K562 (cell line): ENCODE results near the gene VPS37B. TPM values are rescaled to one million over a fixed set of nuclear protein-coding genes. Genes with fewer than 3 reads are reported as not detected.

ENCODE experiments used
- ATF7 ChIP-seq: fragments of 450-650 bp; IDR thresholded peaks from 2 replicates; pipeline ENCODE4 v1.7.1; 2014; ENCODE audit warnings: mild to moderate bottlenecking, moderate library complexity
- CREM ChIP-seq: IDR thresholded peaks from 2 replicates; pipeline ENCODE4 v1.6.1; 2014; ENCODE audit warnings: antibody characterized with exemption, low read depth
- GABPB2 ChIP-seq: fragments of 250-450 bp; sonication (Bioruptor Pico); conservative IDR thresholded peaks from 2 replicates; pipeline ENCODE4 v1.5.1; 2021; ENCODE audit warnings: mild to moderate bottlenecking
- NONO ChIP-seq, 2 experiments: fragments of 200-400 bp in 1 of 2; fragments of 450-650 bp in 1 of 2; formaldehyde crosslinking in 1 of 2; IDR thresholded peaks; 2 replicates each; pipeline ENCODE4 v1.6.1; 2017; ENCODE audit warnings: low read depth in 2 of 2, mild to moderate bottlenecking in 2 of 2, moderate library complexity in 2 of 2, low read length in 1 of 2
- PCBP1 ChIP-seq: fragments of 200-400 bp; formaldehyde crosslinking; IDR thresholded peaks from 2 replicates; pipeline ENCODE4 v1.6.1; 2018; ENCODE audit warnings: mild to moderate bottlenecking, low read depth, low read length; ENCODE audit not compliant: poor library complexity, severe bottlenecking
- PML ChIP-seq: IDR thresholded peaks from 2 replicates; pipeline ENCODE4 v1.6.1; 2012; ENCODE audit warnings: low read length, inconsistent platforms
- RAD21 ChIP-seq, 2 experiments: fragments of 250-450 bp in 1 of 2; fragments of 450-650 bp in 1 of 2; sonication (Bioruptor Pico) in 1 of 2; formaldehyde crosslinking in 1 of 2; IDR thresholded peaks in 1 of 2; conservative IDR thresholded peaks in 1 of 2; 2 replicates each; pipeline versions ENCODE4 v1.4.0 to v1.8.0; 2020 to 2022; ENCODE audit warnings: mild to moderate bottlenecking in 2 of 2, moderate library complexity in 1 of 2
- RB1 ChIP-seq: fragments of 450-650 bp; IDR thresholded peaks from 2 replicates; pipeline ENCODE4 v1.6.1; 2017; ENCODE audit warnings: low read depth, mild to moderate bottlenecking
- REST ChIP-seq, 2 experiments: fragments of 450-650 bp; formaldehyde crosslinking in 1 of 2; IDR thresholded peaks; 2 replicates each; pipeline versions ENCODE4 v1.4.0 to v1.6.1; 2014 to 2020; ENCODE audit warnings: mild to moderate bottlenecking in 2 of 2, borderline replicate concordance in 1 of 2, low read depth in 1 of 2
- RFX5 ChIP-seq: IDR thresholded peaks from 2 replicates; pipeline ENCODE4 v1.6.1; 2011; ENCODE audit warnings: low read depth, mild to moderate bottlenecking, improper control_type of control experiment, low read length
- RHOXF2B ChIP-seq: fragments of 250-450 bp; sonication (Bioruptor Pico); conservative IDR thresholded peaks from 2 replicates; pipeline ENCODE4 v1.5.1; 2021
- SMARCC2 ChIP-seq: fragments of 450-650 bp; IDR thresholded peaks from 2 replicates; pipeline ENCODE4 v1.6.1; 2017; ENCODE audit warnings: antibody characterized with exemption, moderate library complexity, mild to moderate bottlenecking, low read depth
- ZNF146 ChIP-seq: IDR thresholded peaks from one replicate; pipeline ENCODE4 v1.6.1; 2018; ENCODE audit warnings: missing compliant biosample characterization; ENCODE audit not compliant: unreplicated experiment
- ZNF354B ChIP-seq: fragments of 250-450 bp; sonication (Bioruptor Pico); IDR thresholded peaks from 2 replicates; pipeline ENCODE4 v1.4.0; 2020
- ZNF695 ChIP-seq: fragments of 450-650 bp; formaldehyde crosslinking; IDR thresholded peaks from 2 replicates; pipeline ENCODE4 v1.4.0; 2020; ENCODE audit warnings: mild to moderate bottlenecking, moderate library complexity
- ZNF696 ChIP-seq: fragments of 250-450 bp; sonication (Bioruptor Pico); conservative IDR thresholded peaks from 2 replicates; pipeline ENCODE4 v1.4.0; 2020; ENCODE audit warnings: mild to moderate bottlenecking, moderate library complexity
- polyA plus RNA-seq, 8 experiments: library from polyadenylated mRNA; depleted of rRNA in 4 of 8; stranded (reverse) in 5 of 8; unstranded in 3 of 8; fragments of >200 nt; fragmentation: Nextera tagmentation in 2 of 8; fragmentation: Illumina TruSeq in 1 of 8; extraction: Ambion mirVana in 2 of 8; extraction: Trizol in 1 of 8; gene quantifications; 2 replicates each; pipeline versions ENCODE4 v1.2.1 to v1.2.3, GENCODE V29; 2011 to 2014; ENCODE audit warnings: inconsistent platforms in 1 of 8, missing spikeins in 1 of 8
- total RNA-seq, 7 experiments: library from RNA; depleted of rRNA in 6 of 7; stranded (reverse); fragments of >200 nt in 6 of 7; fragmentation: Illumina TruSeq in 2 of 7; extraction: Trizol in 2 of 7; gene quantifications; 2 replicates each; pipeline versions ENCODE4 v1.2.1 to v1.2.3, GENCODE V29; 2011 to 2021; ENCODE audit warnings: low replicate concordance in 1 of 7
- TF ChIP-seq, protein P1 (sequence below): sonication (generic); formaldehyde crosslinking; IDR thresholded peaks from 2 replicates; pipeline ENCODE4 v1.9.0; 2022; ENCODE audit warnings: mild to moderate bottlenecking, missing genetic modification reagents

VPS37B gene
- total and polyA plus RNA-seq, 9 of the 15 experiments (the other 6 are each of a cell fraction or from before 2014, with no cell fraction given) = 0.28 to 37.4 (median 17.9) TPM

DNA sequence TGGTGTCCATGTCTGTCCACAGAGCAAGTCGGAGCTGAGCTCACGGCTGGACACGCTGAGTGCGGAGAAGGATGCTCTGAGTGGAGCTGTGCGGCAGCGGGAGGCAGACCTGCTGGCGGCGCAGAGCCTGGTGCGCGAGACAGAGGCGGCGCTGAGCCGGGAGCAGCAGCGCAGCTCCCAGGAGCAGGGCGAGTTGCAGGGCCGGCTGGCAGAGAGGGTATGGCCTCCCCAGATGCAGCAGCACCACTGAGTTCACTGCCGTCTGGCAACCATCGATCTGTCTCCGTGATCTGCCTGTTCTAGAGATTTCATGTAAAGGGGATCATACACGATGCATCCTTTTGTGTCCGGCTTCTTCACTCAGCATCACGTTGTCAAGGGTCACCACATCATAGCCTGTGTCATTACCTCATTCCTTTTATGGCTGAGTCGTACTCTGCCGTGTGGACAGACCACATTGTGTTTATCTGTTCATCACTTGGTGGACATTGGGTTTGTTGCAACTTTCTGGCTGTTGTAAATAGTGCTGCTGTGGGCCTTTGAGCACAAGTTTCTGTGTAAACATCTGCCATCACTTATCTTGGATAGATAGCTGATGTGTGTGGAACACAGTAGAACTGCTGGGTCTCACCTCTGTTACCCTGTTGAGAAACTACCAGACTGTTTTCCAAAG lies 38.8 kb downstream of the VPS37B start (continued):
- no peak for TF ChIP-seq REST (IDR thresholded peaks at IDR 0.05; ENCODE audit: borderline replicate concordance)
- TF ChIP-seq REST (CRISPR knock-in tag; IDR thresholded peaks at IDR 0.05; ENCODE audit: low read depth) = no peak
- no peak for TF ChIP-seq RAD21 (CRISPR knock-in tag; conservative IDR thresholded peaks at IDR 0.05 in 1 of 2, IDR thresholded peaks at IDR 0.05 in 1 of 2)
- no peak for TF ChIP-seq RB1
- TF ChIP-seq, protein P1, sequence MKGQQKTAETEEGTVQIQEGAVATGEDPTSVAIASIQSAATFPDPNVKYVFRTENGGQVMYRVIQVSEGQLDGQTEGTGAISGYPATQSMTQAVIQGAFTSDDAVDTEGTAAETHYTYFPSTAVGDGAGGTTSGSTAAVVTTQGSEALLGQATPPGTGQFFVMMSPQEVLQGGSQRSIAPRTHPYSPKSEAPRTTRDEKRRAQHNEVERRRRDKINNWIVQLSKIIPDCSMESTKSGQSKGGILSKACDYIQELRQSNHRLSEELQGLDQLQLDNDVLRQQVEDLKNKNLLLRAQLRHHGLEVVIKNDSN (CRISPR knock-in tag) = no peak
- TF ChIP-seq RFX5 = no peak
- TF ChIP-seq CREM = no peak
- TF ChIP-seq ZNF695 = no peak
- TF ChIP-seq ZNF146 (CRISPR knock-in tag) = no peak
- no peak for TF ChIP-seq ZNF354B (CRISPR knock-in tag)
- no peak for TF ChIP-seq PCBP1
- TF ChIP-seq RHOXF2B (CRISPR knock-in tag) = no peak
- TF ChIP-seq GABPB2 (CRISPR knock-in tag) = no peak
- no peak for TF ChIP-seq NONO (IDR thresholded peaks at IDR 0.05; ENCODE audit: low read depth in 2 of 2, low read length in 1 of 2)
- no peak for TF ChIP-seq SMARCC2
- peak; percentile 49; the same call in 1 of the 2 replicates for TF ChIP-seq ATF7
- no peak for TF ChIP-seq ZNF696
- no peak for TF ChIP-seq PML
